ENCODE data around the gene CAPG.
"Not testable (repeated sequence)": the region's sequence is repeated elsewhere in the genome, so short reads cannot be mapped to it uniquely, and the experiment has no call there.

Gene CAPG

GRCh38 chr2:85395912-85396475, 14.2 kb downstream of the CAPG start:
- DNase-seq: no peak

- no peak for DNase-seq
These were observed 15.2 kb downstream of the CAPG start for GRCh38 chr2:85394976-85395375.

GRCh38 chr2:85394261-85394681, 15.9 kb downstream of the CAPG start:
- no peak for DNase-seq

GRCh38 chr2:85393836-85394235, 16.3 kb downstream of the CAPG start:
- DNase-seq: no peak

- DNase-seq: peak; percentile 80
These were observed 19.1 kb downstream of the CAPG start for GRCh38 chr2:85390941-85391669.

- no peak for DNase-seq
These were observed 21.2 kb downstream of the CAPG start for GRCh38 chr2:85388878-85389538.

- no peak for DNase-seq
These were observed 22.4 kb downstream of the CAPG start for GRCh38 chr2:85387754-85388153.

- no peak for DNase-seq
These were observed 24.4 kb downstream of the CAPG start for GRCh38 chr2:85385746-85386145.

- DNase-seq: no peak
These were observed 26.3 kb downstream of the CAPG start for GRCh38 chr2:85383850-85384249.

- DNase-seq: not testable (repeated sequence)
These were observed 27.0 kb downstream of the CAPG start for GRCh38 chr2:85383151-85383550.

GRCh38 chr2:85380048-85380447, 30.1 kb downstream of the CAPG start:
- DNase-seq: no peak

GRCh38 chr2:85378257-85378656, 31.9 kb downstream of the CAPG start:
- DNase-seq: no peak

- no peak for DNase-seq
These were observed 33.1 kb downstream of the CAPG start for GRCh38 chr2:85377083-85377482.

- no peak for DNase-seq
These were observed 33.7 kb downstream of the CAPG start for GRCh38 chr2:85376291-85377065.

GRCh38 chr2:85371045-85371444, 39.1 kb downstream of the CAPG start:
- no peak for DNase-seq

GRCh38 chr2:85369500-85369899, 40.7 kb downstream of the CAPG start:
- DNase-seq: no peak

- DNase-seq: no peak
These were observed 41.2 kb downstream of the CAPG start for GRCh38 chr2:85368921-85369320.

GRCh38 chr2:85367180-85367579, 43.0 kb downstream of the CAPG start:
- DNase-seq: no peak

- not testable (repeated sequence) for DNase-seq
These were observed 47.3 kb downstream of the CAPG start for GRCh38 chr2:85362653-85363387.

- no peak for DNase-seq
These were observed 52.4 kb downstream of the CAPG start for GRCh38 chr2:85357736-85358135.

GRCh38 chr2:85356186-85356585, 54.0 kb downstream of the CAPG start:
- DNase-seq: no peak

- DNase-seq: no peak
These were observed 54.6 kb downstream of the CAPG start for GRCh38 chr2:85355521-85355920.

GRCh38 chr2:85355073-85355410, 55.1 kb downstream of the CAPG start:
- DNase-seq: no peak
